ENCODE data around the gene ZIC1. TPM values are rescaled to one million over a fixed set of nuclear protein-coding genes. Genes with fewer than 3 reads are reported as not detected.

Gene ZIC1
- total RNA-seq, 2 donors from 2014 or later, result 0.04 TPM; not detected in 1

- Histone ChIP-seq H3K4me3 (no peak overlapping the region), H3K4me1 (peaks cover 0 to 6% of the 10 kb centered on the region in 2 donors), H3K9me3 (no peaks in the 10 kb centered on the region), H3K36me3 (no peaks in the 10 kb centered on the region), H3K27me3 (peaks cover 19 to 20% of the 10 kb centered on the region in 2 donors), H3K27ac (no peak overlapping the region)
- DNase-seq (ENCODE audit: low spot score), result no peak
- no peak for TF ChIP-seq CTCF (IDR thresholded peaks at IDR 0.05)
Measured at GRCh38 chr3:147426931-147427330, 17.8 kb downstream of the ZIC1 start.

- H3K27ac ChIP-seq, result no peak overlapping the region
- no peaks in the 10 kb centered on the region for H3K9me3 ChIP-seq
- TF ChIP-seq CTCF (IDR thresholded peaks at IDR 0.05), result no peak
- H3K4me3 ChIP-seq, result no peak overlapping the region
- no peak for DNase-seq (ENCODE audit: low spot score)
- H3K36me3 ChIP-seq, result no peaks in the 10 kb centered on the region
- H3K27me3 ChIP-seq, result peaks cover 15% of the 10 kb centered on the region in 2 donors
- peaks cover 0 to 6% of the 10 kb centered on the region in 2 donors for H3K4me1 ChIP-seq
Measured at GRCh38 chr3:147427746-147428145, 18.6 kb downstream of the ZIC1 start.

GRCh38 chr3:147428326-147428725 is 19.2 kb downstream of the ZIC1 start:
- Histone ChIP-seq H3K4me3 (no peak overlapping the region), H3K27me3 (peaks cover 9 to 11% of the 10 kb centered on the region in 2 donors), H3K4me1 (peaks cover 0 to 3% of the 10 kb centered on the region in 2 donors), H3K36me3 (no peaks in the 10 kb centered on the region), H3K9me3 (no peaks in the 10 kb centered on the region), H3K27ac (no peak overlapping the region)
- DNase-seq (ENCODE audit: low spot score), result no peak
- TF ChIP-seq CTCF (IDR thresholded peaks at IDR 0.05), result no peak

- peaks cover 7% of the 10 kb centered on the region in 2 donors for H3K27me3 ChIP-seq
- H3K4me1 ChIP-seq, result no peaks in the 10 kb centered on the region
- no peaks in the 10 kb centered on the region for H3K36me3 ChIP-seq
- H3K27ac ChIP-seq, result no peak overlapping the region
- no peaks in the 10 kb centered on the region for H3K9me3 ChIP-seq
- no peak overlapping the region for H3K4me3 ChIP-seq
- no peak for TF ChIP-seq CTCF (IDR thresholded peaks at IDR 0.05)
- DNase-seq (ENCODE audit: low spot score), result no peak
Measured at GRCh38 chr3:147428754-147429153, 19.6 kb downstream of the ZIC1 start.

GRCh38 chr3:147431751-147432150 is 22.6 kb downstream of the ZIC1 start:
- no peak for DNase-seq (ENCODE audit: low spot score)
- H3K36me3 ChIP-seq, result no peaks in the 10 kb centered on the region
- H3K4me3 ChIP-seq, result no peak overlapping the region
- H3K9me3 ChIP-seq, result no peaks in the 10 kb centered on the region
- no peaks in the 10 kb centered on the region for H3K27me3 ChIP-seq
- no peak overlapping the region for H3K27ac ChIP-seq
- TF ChIP-seq CTCF (IDR thresholded peaks at IDR 0.05), result no peak
- H3K4me1 ChIP-seq, result no peaks in the 10 kb centered on the region

- H3K4me3 ChIP-seq, result no peak overlapping the region
- no peak for DNase-seq (ENCODE audit: low spot score)
- no peak for TF ChIP-seq CTCF (IDR thresholded peaks at IDR 0.05)
- H3K4me1 ChIP-seq, result no peaks in the 10 kb centered on the region
- H3K27ac ChIP-seq, result no peak overlapping the region
- no peaks in the 10 kb centered on the region for H3K27me3 ChIP-seq
- H3K36me3 ChIP-seq, result no peaks in the 10 kb centered on the region
- H3K9me3 ChIP-seq, result no peaks in the 10 kb centered on the region
Measured at GRCh38 chr3:147447224-147447623, 38.1 kb downstream of the ZIC1 start.
